ENCODE data around the gene THAP11. TPM values are rescaled to one million over a fixed set of nuclear protein-coding genes. Genes with fewer than 3 reads are reported as not detected.

THAP11 gene
- total RNA-seq, 1 experiment from 2014 or later: 46.5 TPM

- TF ChIP-seq E2F1 (CRISPR knock-in tag; IDR thresholded peaks at IDR 0.05): no peak
- 0 out of 2 replicates have a peak, but pooled peaks have one; percentile 46 for TF ChIP-seq FOXP1 (CRISPR knock-in tag; IDR thresholded peaks at IDR 0.05; ENCODE audit: borderline replicate concordance)
- TF ChIP-seq ETV6 (CRISPR knock-in tag; IDR thresholded peaks at IDR 0.05): no peak
- no peak; the same call in 1 of the 2 replicates for TF ChIP-seq ZNF281 (CRISPR knock-in tag; IDR thresholded peaks at IDR 0.05)
- no peak for TF ChIP-seq ZNF121 (CRISPR knock-in tag; IDR thresholded peaks at IDR 0.05)
- no peak for TF ChIP-seq CREM (CRISPR knock-in tag; IDR thresholded peaks at IDR 0.05)
- no peak for TF ChIP-seq GABPB1 (CRISPR knock-in tag; IDR thresholded peaks at IDR 0.05)
- TF ChIP-seq MAX (CRISPR knock-in tag; IDR thresholded peaks at IDR 0.05): no peak
- no peak for TF ChIP-seq ZNF416 (CRISPR knock-in tag; IDR thresholded peaks at IDR 0.05)
- TF ChIP-seq ELF4 (CRISPR knock-in tag; IDR thresholded peaks at IDR 0.05; ENCODE audit: low read depth): no peak
- 0 out of 2 replicates have a peak, but pooled peaks have one; percentile 50 for TF ChIP-seq ZBTB43 (CRISPR knock-in tag; IDR thresholded peaks at IDR 0.05)
- no peak for TF ChIP-seq GTF2I (CRISPR knock-in tag; conservative IDR thresholded peaks at IDR 0.05)
- TF ChIP-seq RELA (CRISPR knock-in tag; IDR thresholded peaks at IDR 0.05; ENCODE audit: borderline replicate concordance): 0 out of 2 replicates have a peak, but pooled peaks have one; percentile 2
- no peak for TF ChIP-seq USF2 (CRISPR knock-in tag; IDR thresholded peaks at IDR 0.05)
- 0 out of 2 replicates have a peak, but pooled peaks have one; percentile 11 for TF ChIP-seq ZNF263 (CRISPR knock-in tag; IDR thresholded peaks at IDR 0.05; ENCODE audit: low read depth)
Observed at GRCh38 chr16:67847064-67847861, 5.1 kb downstream of the THAP11 start, which contains the start of gene CENPT (continued).

GRCh38 chr16:67848118-67848517, 6.0 kb downstream of the THAP11 start:
- ATAC-seq (no peak), DNase-seq (ENCODE audit: low spot score) (no peak)
- H3K9me3 Mint-ChIP-seq: no peaks in the 10 kb centered on the region
- TF ChIP-seq MAX (CRISPR knock-in tag; IDR thresholded peaks at IDR 0.05): no peak
- peak overlapping the region; percentile 93; the same call in 1 of the 2 replicates for H3K27ac Mint-ChIP-seq
- H3K27me3 Mint-ChIP-seq (ENCODE audit: low read depth): no peaks in the 10 kb centered on the region
- ChIA-PET POLR2A (no interaction called here), CTCF (interaction anchor here (1.0 to 2.1 kb wide), 4 partner anchors 17 to 180 kb away, joined by 3 to 14 read pairs (median 4); no protein-coding TSS in a partner anchor)
- H3K4me3 Mint-ChIP-seq: peak overlapping the region; percentile 92
- peaks cover 11% of the 10 kb centered on the region for H3K36me3 Mint-ChIP-seq
- H3K4me1 Mint-ChIP-seq: peaks cover 41% of the 10 kb centered on the region

- Mint-ChIP-seq H3K4me1 (peaks cover 40% of the 10 kb centered on the region), H3K9me3 (no peaks in the 10 kb centered on the region), H3K27ac (no peak overlapping the region), H3K27me3 (ENCODE audit: low read depth) (no peaks in the 10 kb centered on the region), H3K4me3 (no peak overlapping the region), H3K36me3 (peaks cover 14% of the 10 kb centered on the region)
- TF ChIP-seq ZNF121 (CRISPR knock-in tag; IDR thresholded peaks at IDR 0.05): peak; percentile 83
- TF ChIP-seq STAT6 (CRISPR knock-in tag; conservative IDR thresholded peaks at IDR 0.05; ENCODE audit: low read depth): no peak
- POLR2A ChIA-PET: no interaction called here
- ATAC-seq: no peak
- no peak for DNase-seq (ENCODE audit: low spot score)
- CTCF ChIA-PET: interaction anchor here (0.9 kb wide), 1 partner anchor 13 kb away, joined by 3 read pairs; no protein-coding TSS in a partner anchor
Observed at GRCh38 chr16:67853670-67854069, 11.6 kb downstream of the THAP11 start.
